GM13977 (cell line): ENCODE data around the gene SCP2.
"Not testable (repeated sequence)": the region's sequence is repeated elsewhere in the genome, so short reads cannot be mapped to it uniquely, and the experiment has no call there.

Source experiments
- DNase-seq: peaks from one replicate; pipeline ENCODE4 v3.0.0; 2012; ENCODE audit warnings: low spot score
- in situ Hi-C: fragments of 300-500 bp; cut with MboI; formaldehyde crosslinking; loops from one replicate; pipeline ENCODE4 v1.12.0; 2022; ENCODE audit warnings: low sequenced_read_pairs, low pct_unique_long_range_greater_than_20kb, mixed read lengths, inconsistent platforms; ENCODE audit not compliant: unreplicated experiment
- TF ChIP-seq, protein P1 (sequence below): IDR thresholded peaks from 2 replicates; pipeline ENCODE4 v1.5.1; 2012; ENCODE audit warnings: mild to moderate bottlenecking, control low read depth; ENCODE audit not compliant: insufficient read depth; ENCODE audit errors: extremely low read depth, missing control alignments

The SCP2 gene

DNA sequence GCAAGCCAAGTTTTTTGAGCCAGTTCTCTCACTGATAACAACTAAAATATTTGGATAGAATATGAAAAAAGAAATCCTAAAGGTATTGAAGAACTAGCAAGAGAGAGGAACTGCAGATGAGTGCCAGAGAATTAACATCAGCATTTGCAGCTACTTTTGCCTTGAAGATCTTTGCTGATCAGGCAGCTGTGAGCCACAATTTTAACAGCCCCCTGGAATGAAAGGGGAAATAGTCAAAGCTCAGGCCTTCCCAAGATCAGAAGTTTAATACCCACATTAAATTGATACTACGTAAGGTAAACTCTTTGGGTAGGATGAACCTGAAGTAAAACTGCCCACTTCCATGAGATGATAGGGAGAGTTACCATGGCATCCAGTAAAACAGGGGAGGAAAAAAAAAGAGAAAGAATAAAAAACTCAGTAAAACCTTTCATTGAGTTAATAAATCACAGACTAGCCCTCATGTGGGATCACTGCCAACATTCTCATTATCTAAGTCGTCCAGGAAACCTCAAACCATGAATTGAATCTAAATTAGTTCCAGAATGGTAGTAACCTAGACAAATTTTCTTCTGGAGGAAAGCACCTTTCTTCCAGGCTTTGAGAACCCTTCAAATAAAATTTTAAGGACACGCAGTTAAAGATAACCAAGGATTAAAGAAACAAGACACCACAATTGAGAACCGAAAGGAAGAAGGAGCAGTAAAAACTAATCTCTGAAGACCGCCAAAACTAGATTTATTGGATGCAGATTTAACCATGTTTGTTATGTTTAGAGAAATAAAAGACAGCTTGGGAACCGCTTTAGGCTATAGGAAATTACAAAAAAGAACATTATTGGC, 28.3 kb downstream of the SCP2 start:
- in situ Hi-C loops = no loop called here
- DNase-seq = no peak
- TF ChIP-seq, protein P1, sequence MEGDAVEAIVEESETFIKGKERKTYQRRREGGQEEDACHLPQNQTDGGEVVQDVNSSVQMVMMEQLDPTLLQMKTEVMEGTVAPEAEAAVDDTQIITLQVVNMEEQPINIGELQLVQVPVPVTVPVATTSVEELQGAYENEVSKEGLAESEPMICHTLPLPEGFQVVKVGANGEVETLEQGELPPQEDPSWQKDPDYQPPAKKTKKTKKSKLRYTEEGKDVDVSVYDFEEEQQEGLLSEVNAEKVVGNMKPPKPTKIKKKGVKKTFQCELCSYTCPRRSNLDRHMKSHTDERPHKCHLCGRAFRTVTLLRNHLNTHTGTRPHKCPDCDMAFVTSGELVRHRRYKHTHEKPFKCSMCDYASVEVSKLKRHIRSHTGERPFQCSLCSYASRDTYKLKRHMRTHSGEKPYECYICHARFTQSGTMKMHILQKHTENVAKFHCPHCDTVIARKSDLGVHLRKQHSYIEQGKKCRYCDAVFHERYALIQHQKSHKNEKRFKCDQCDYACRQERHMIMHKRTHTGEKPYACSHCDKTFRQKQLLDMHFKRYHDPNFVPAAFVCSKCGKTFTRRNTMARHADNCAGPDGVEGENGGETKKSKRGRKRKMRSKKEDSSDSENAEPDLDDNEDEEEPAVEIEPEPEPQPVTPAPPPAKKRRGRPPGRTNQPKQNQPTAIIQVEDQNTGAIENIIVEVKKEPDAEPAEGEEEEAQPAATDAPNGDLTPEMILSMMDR = no peak

GRCh38 chr1:52963101-52963500, 36.0 kb downstream of the SCP2 start:
- in situ Hi-C loops = no loop called here

DNA sequence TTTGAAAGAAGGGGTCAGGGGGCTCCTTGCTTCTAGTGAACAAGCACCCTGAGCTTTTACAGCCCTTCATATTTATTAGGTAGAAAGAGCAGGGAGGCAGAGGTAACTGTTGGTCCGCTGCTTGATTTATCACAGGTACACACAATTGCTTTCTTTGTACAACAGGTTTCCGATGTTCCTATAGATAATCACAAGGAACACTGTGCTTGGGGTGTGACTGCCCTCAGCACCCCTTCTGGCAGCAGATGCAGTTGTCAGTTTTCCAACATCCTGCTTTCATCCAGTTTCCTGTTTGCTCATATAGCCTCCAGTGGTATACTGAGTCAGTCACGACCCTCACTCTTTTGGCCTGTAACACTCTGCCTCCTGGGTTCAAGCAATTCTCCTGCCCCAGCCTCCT, 40.6 kb downstream of the SCP2 start:
- DNase-seq = no peak
- TF ChIP-seq, protein P1 = no peak
- in situ Hi-C loops = no loop called here

More at GRCh38 chr1:52963101-52963500, 36.0 kb downstream of the SCP2 start:
- TF ChIP-seq, protein P1 = no peak
- no peak for DNase-seq

- DNase-seq, in situ Hi-C loops: not testable (repeated sequence)
Measured at GRCh38 chr1:52969234-52969633, 42.2 kb downstream of the SCP2 start.

DNA sequence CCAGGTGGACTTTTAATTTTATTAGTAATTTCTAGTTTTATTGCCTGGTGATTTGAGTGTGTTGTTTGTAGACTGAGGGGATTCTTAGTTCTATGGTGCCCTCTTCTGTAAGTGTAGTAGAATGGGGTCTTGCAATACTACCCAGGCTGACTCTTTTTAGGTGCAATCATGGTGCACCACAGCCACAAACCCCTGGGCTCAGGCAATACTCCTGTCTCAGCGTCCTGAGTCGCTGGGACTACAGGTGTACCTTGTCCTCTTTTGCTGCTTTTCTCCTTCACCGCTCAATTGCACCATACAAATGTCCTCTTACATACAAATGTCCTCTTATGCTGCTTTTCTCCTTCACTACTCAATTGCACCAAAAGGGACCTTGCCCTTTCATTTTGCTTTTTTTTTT, 43.1 kb downstream of the SCP2 start:
- in situ Hi-C loops = no loop called here
- no peak for DNase-seq
- TF ChIP-seq, protein P1 = peak; percentile 28

GRCh38 chr1:52973841-52974240, 46.8 kb downstream of the SCP2 start:
- in situ Hi-C loops = no loop called here
- no peak for DNase-seq
- TF ChIP-seq, protein P1 = no peak

- no peak for DNase-seq
- TF ChIP-seq, protein P1 = no peak
- in situ Hi-C loops = no loop called here
Measured at GRCh38 chr1:52976183-52977035, 49.3 kb downstream of the SCP2 start.
